Measurements from ENCODE around the gene ZFR2.
"Not testable (repeated sequence)": the region's sequence is repeated elsewhere in the genome, so short reads cannot be mapped to it uniquely, and the experiment has no call there.

Gene ZFR2

GRCh38 chr19:3774621-3775373, 94.0 kb downstream of the ZFR2 start:
- in situ Hi-C loops (cut with MboI; ENCODE audit: low sequenced_read_pairs), result no loop called here

GRCh38 chr19:3773814-3774515, 94.9 kb downstream of the ZFR2 start:
- in situ Hi-C loops (cut with MboI; ENCODE audit: low sequenced_read_pairs), result no loop called here

GRCh38 chr19:3771906-3772455, 96.9 kb downstream of the ZFR2 start, which contains the start of gene RAX2:
RAX2 (minus strand) TSS chr19:3772228; CDS start chr19:3771742, 486 bp downstream.
- in situ Hi-C loops (cut with MboI; ENCODE audit: low sequenced_read_pairs), result no loop called here

GRCh38 chr19:3771000-3771905, 97.6 kb downstream of the ZFR2 start:
- in situ Hi-C loops (cut with MboI; ENCODE audit: low sequenced_read_pairs), result no loop called here

GRCh38 chr19:3770136-3770999, 98.5 kb downstream of the ZFR2 start:
- in situ Hi-C loops (cut with MboI; ENCODE audit: low sequenced_read_pairs), result no loop called here

GRCh38 chr19:3769494-3769893, 99.3 kb downstream of the ZFR2 start:
- in situ Hi-C loops (cut with MboI; ENCODE audit: low sequenced_read_pairs), result no loop called here

- in situ Hi-C loops (cut with MboI; ENCODE audit: low sequenced_read_pairs), result no loop called here
Observed at GRCh38 chr19:3768748-3769099, 100.1 kb downstream of the ZFR2 start.

GRCh38 chr19:3768015-3768747, 100.7 kb downstream of the ZFR2 start:
- in situ Hi-C loops (cut with MboI; ENCODE audit: low sequenced_read_pairs), result no loop called here

GRCh38 chr19:3767050-3767449, 101.8 kb downstream of the ZFR2 start:
- in situ Hi-C loops (cut with MboI; ENCODE audit: low sequenced_read_pairs), result no loop called here

GRCh38 chr19:3766520-3766919, 102.3 kb downstream of the ZFR2 start:
- in situ Hi-C loops (cut with MboI; ENCODE audit: low sequenced_read_pairs), result no loop called here

GRCh38 chr19:3765757-3766156, 103.1 kb downstream of the ZFR2 start:
- in situ Hi-C loops (cut with MboI; ENCODE audit: low sequenced_read_pairs), result not testable (repeated sequence)

GRCh38 chr19:3765121-3765520, 103.7 kb downstream of the ZFR2 start:
- in situ Hi-C loops (cut with MboI; ENCODE audit: low sequenced_read_pairs), result no loop called here

- in situ Hi-C loops (cut with MboI; ENCODE audit: low sequenced_read_pairs), result no loop called here
Observed at GRCh38 chr19:3762501-3763459, 106.1 kb downstream of the ZFR2 start, which contains the start of gene MRPL54. MRPL54 (plus strand) TSS chr19:3762682; CDS start chr19:3762701, 19 bp downstream.

GRCh38 chr19:3762130-3762473, 106.7 kb downstream of the ZFR2 start:
- in situ Hi-C loops (cut with MboI; ENCODE audit: low sequenced_read_pairs), result no loop called here

- in situ Hi-C loops (cut with MboI; ENCODE audit: low sequenced_read_pairs), result no loop called here
Observed at GRCh38 chr19:3761382-3762129, 107.3 kb downstream of the ZFR2 start, which contains the start of gene APBA3. APBA3 (minus strand) TSS chr19:3761692; CDS start chr19:3760264, 1,428 bp downstream.

- in situ Hi-C loops (cut with MboI; ENCODE audit: low sequenced_read_pairs), result no loop called here
Observed at GRCh38 chr19:3760871-3761361, 107.9 kb downstream of the ZFR2 start.

Data from hTERT RPE-1 (cell line).